Measurements from ENCODE around the gene KRTAP10-11. TPM values are rescaled to one million over a fixed set of nuclear protein-coding genes. Genes with fewer than 3 reads are reported as not detected.

The KRTAP10-11 gene
- total and polyA plus RNA-seq, 5 donors from 2014 or later: not detected

DNA sequence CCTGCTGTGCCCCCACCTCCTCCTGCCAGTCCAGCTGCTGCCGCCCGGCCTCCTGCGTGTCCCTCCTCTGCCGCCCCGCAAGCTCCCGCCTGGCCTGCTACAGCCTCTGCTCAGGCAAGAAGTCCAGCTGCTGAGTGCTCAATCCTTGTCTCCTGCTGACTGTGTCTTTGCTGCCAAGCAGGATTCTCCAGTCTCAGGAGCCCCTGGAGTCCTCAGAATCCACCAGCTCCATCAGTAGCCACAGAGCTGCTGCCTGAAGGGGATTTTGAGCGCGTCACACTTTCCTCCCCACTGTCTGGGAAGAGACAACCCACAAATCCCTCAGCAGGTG, 973 bp downstream of the KRTAP10-11 start:
- Histone ChIP-seq H3K36me3 (ENCODE audit: control insufficient read depth, insufficient read depth, low read length) (no peaks in the 10 kb centered on the region), H3K4me3 (ENCODE audit: low read depth, low read length) (no peak overlapping the region), H3K27me3 (ENCODE audit: control insufficient read depth, insufficient read depth, low read length) (no peaks in the 10 kb centered on the region), H3K4me1 (ENCODE audit: control insufficient read depth, insufficient read depth, low read length, poor library complexity, severe bottlenecking) (no peaks in the 10 kb centered on the region), H3K27ac (ENCODE audit: insufficient read depth, low read length, poor library complexity, severe bottlenecking) (no peak overlapping the region), H3K9me3 (ENCODE audit: control insufficient read depth in 2 of 2, low read length in 2 of 2) (peaks cover 19 to 20% of the 10 kb centered on the region in 2 experiments)
- H3K4me3 Mint-ChIP-seq: no peak overlapping the region
- H3K27ac Mint-ChIP-seq: peak overlapping the region in 1 of 3 donors; percentile 38
- no peaks in the 10 kb centered on the region for H3K27me3 Mint-ChIP-seq
- peaks cover 4 to 27% (median 9%) of the 10 kb centered on the region in 7 donors for H3K9me3 Mint-ChIP-seq
- ATAC-seq (ENCODE audit: low read depth in 2 of 2) (no peak), DNase-seq (no peak)
- no peaks in the 10 kb centered on the region for H3K36me3 Mint-ChIP-seq
- H3K4me1 Mint-ChIP-seq: no peaks in the 10 kb centered on the region

DNA sequence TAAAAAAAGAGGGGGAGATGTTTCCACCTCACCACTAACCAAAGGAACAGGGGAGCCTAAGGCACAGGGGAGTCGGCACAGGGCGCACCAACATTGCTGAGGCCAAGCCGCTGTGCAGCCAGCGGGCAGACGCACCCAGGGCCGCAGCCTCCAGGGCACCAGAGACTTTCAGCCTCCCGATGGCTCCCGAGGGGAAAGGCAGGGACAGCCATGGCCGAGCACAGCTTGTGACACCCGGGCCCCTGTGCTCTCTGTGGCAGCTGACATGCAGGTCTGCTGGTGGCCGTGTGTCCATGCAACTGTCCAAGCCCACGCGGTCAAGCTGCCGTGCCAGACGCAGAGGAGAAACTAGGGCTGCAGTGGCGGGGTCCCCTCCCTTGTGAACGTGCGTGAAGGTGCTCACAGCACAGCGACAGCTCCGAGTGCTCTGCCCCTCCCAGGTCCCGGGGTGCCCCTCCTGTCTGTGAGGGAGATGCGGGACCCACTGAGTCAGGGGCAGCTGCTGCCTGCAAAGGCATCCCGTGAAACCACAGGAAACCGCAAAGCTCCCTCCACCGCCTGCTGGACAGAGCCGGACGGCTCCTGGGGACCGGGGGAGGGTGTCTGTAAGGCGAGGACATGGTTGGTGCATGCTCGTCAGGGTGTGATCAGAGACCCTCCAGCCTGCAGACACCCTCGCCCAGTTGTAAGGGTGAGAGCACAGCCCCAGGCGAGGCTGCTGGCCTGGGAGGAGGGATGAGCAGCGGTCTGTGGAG, 2.5 kb downstream of the KRTAP10-11 start:
- no peaks in the 10 kb centered on the region for H3K27me3 ChIP-seq (ENCODE audit: control insufficient read depth, insufficient read depth, low read length)
- no peak overlapping the region for H3K4me3 Mint-ChIP-seq
- no peak for DNase-seq
- H3K27ac ChIP-seq (ENCODE audit: insufficient read depth, low read length, poor library complexity, severe bottlenecking): no peak overlapping the region
- peaks cover 4% of the 10 kb centered on the region for H3K27me3 Mint-ChIP-seq
- peaks cover 0 to 17% (median 6%) of the 10 kb centered on the region in 7 donors for H3K9me3 Mint-ChIP-seq
- ATAC-seq (ENCODE audit: low read depth in 2 of 2): no peak
- H3K9me3 ChIP-seq (ENCODE audit: control insufficient read depth in 2 of 2, low read length in 2 of 2): peaks cover 16 to 18% of the 10 kb centered on the region in 2 experiments
- no peaks in the 10 kb centered on the region for H3K36me3 ChIP-seq (ENCODE audit: control insufficient read depth, insufficient read depth, low read length)
- no peaks in the 10 kb centered on the region for H3K36me3 Mint-ChIP-seq
- no peak overlapping the region for H3K4me3 ChIP-seq (ENCODE audit: low read depth, low read length)
- H3K4me1 ChIP-seq (ENCODE audit: control insufficient read depth, insufficient read depth, low read length, poor library complexity, severe bottlenecking): no peaks in the 10 kb centered on the region
- peak overlapping the region in 1 of 3 donors; percentile 26 for H3K27ac Mint-ChIP-seq
- peaks cover 0 to 3% (median 0%) of the 10 kb centered on the region in 4 donors for H3K4me1 Mint-ChIP-seq

DNA sequence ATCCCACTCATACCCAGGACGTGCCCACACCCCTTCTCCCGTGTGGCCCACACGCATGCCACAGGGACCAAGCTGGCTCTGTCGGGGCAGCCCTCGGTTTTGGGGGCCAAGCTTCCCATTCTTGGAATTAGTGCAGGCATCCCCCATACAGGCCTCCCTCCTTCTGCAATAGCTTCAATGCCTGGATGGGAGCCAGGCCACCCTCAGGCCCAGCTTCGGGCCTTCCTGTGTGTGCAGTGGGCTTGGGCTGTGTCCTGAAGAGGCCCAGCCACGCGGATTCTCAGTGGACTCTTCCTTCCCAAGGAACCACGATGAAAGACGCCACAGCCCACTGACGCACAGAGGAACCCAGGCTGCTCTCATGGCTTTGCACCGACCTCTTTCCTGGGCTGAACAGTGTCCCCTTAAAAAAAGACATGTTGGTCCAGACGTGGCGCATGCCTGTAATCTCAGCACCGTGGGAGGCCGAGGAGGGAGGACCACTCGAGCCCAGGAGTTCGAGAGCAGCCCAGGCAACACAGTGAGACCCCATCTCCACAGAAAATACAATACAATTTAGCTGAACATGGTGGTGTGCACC, 3.4 kb downstream of the KRTAP10-11 start:
- DNase-seq: no peak

DNA sequence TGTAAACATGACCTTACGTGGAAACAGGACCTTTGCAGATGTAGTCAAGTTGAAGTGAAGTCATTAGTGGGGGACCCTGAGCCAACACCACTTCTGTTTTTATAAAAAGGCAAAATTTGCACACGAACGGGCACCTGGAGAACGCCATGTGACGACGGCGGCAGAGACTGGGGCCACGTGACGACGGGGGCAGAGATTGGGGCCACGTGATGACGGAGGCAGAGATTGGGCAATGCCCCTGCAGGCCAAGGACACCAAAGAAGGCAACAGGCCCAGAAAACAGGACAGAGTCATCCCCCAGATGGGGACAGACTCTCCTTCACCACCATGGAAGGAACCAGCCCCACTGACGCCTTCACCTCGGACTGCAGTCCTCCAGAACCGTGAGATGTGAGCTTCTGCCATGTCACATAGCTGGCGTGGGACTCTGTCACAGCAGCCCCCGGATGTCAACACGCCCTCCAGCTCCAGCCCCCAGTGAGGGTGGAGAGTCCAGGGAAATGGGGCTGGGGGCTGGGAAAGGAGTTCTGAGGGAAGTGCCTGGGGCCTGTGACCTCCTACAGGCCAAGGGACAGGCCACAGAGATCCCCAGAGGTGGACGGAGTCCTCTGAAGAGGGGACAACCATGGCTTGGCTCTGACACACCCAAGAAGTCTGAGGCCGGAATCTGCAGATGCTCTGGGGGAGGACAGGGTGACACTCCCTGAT, 4.2 kb downstream of the KRTAP10-11 start:
- ATAC-seq (ENCODE audit: low read depth in 2 of 2) (no peak), DNase-seq (no peak)
- Histone ChIP-seq H3K27ac (ENCODE audit: insufficient read depth, low read length, poor library complexity, severe bottlenecking) (no peak overlapping the region), H3K27me3 (ENCODE audit: control insufficient read depth, insufficient read depth, low read length) (no peaks in the 10 kb centered on the region), H3K36me3 (ENCODE audit: control insufficient read depth, insufficient read depth, low read length) (no peaks in the 10 kb centered on the region), H3K4me1 (ENCODE audit: control insufficient read depth, insufficient read depth, low read length, poor library complexity, severe bottlenecking) (no peaks in the 10 kb centered on the region), H3K4me3 (ENCODE audit: low read depth, low read length) (no peak overlapping the region), H3K9me3 (ENCODE audit: control insufficient read depth in 2 of 2, low read length in 2 of 2) (peaks cover 1 to 2% of the 10 kb centered on the region in 2 experiments)
- Mint-ChIP-seq H3K27ac (peak overlapping the region in 1 of 3 donors; percentile 20), H3K27me3 (peaks cover 4% of the 10 kb centered on the region), H3K4me3 (no peak overlapping the region), H3K9me3 (peaks cover 0 to 5% (median 0%) of the 10 kb centered on the region in 7 donors), H3K4me1 (peaks cover 0 to 17% (median 0%) of the 10 kb centered on the region in 4 donors), H3K36me3 (no peaks in the 10 kb centered on the region)

More for the DNA sequence above, 3.4 kb downstream of the KRTAP10-11 start:
- Histone ChIP-seq H3K4me3 (ENCODE audit: low read depth, low read length) (no peak overlapping the region), H3K36me3 (ENCODE audit: control insufficient read depth, insufficient read depth, low read length) (no peaks in the 10 kb centered on the region), H3K27ac (ENCODE audit: insufficient read depth, low read length, poor library complexity, severe bottlenecking) (no peak overlapping the region), H3K9me3 (ENCODE audit: control insufficient read depth in 2 of 2, low read length in 2 of 2) (peaks cover 8 to 9% of the 10 kb centered on the region in 2 experiments), H3K27me3 (ENCODE audit: control insufficient read depth, insufficient read depth, low read length) (no peaks in the 10 kb centered on the region), H3K4me1 (ENCODE audit: control insufficient read depth, insufficient read depth, low read length, poor library complexity, severe bottlenecking) (no peaks in the 10 kb centered on the region)
- H3K27ac Mint-ChIP-seq: no peak overlapping the region
- H3K4me3 Mint-ChIP-seq: no peak overlapping the region
- H3K36me3 Mint-ChIP-seq: no peaks in the 10 kb centered on the region
- no peak for ATAC-seq (ENCODE audit: low read depth in 2 of 2)
- peaks cover 0 to 11% (median 0%) of the 10 kb centered on the region in 4 donors for H3K4me1 Mint-ChIP-seq
- H3K27me3 Mint-ChIP-seq: peaks cover 4% of the 10 kb centered on the region
- peaks cover 0 to 12% (median 5%) of the 10 kb centered on the region in 7 donors for H3K9me3 Mint-ChIP-seq

DNA sequence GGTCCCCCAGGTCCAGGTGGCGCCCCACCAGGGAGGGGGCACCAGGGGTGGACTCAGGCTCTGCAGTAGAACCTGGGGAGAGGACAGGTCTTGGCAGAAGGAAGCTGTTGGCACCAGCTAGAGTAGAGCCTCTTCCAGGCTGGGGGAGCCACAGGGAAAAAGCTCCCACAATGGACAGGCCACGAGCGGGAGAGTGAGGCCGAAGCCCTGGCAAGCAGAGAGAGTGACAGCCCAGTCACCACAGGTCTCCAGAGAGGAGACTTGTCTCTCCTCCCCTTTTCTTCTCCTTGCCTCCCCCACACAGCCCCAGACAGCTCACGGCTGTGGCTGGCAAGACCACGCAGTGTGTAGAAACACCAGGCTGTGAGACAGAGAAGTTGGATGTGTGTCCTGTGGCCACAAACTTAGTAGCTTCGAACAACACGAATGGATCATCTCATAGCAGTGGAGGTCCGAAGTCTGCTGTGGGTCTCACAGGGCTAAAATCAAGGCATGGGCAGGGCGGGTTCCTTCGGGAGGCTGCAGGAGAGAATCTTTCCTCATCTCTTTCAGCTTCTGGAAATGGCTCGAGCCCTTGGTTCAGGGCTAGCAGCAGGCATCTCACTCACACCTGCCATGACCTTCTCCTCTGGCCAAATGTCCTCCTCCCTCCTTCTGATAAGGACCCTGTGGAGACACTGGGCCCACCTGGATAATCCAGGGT, 4.9 kb downstream of the KRTAP10-11 start:
- no peak for DNase-seq
- H3K27ac Mint-ChIP-seq: no peak overlapping the region

DNA sequence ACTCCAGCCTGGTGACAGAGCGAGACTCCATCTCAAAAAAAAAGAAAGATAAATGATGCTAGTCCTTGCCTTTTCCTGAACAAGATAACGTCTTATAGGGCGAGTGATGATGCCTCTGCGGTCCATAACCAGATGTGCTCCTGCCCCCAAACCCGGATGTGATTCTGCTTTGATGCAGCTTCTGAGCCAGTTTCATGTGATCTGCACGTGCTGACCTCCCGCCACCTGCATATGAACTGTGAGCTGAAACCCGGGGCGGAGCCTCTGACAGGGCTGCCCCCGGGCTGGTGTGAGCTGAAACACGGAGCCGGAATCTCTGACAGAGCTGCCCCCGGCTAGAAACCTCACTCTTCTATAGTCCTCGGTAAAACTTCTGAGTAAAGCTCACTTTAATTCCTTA, 6.9 kb downstream of the KRTAP10-11 start:
- no peak overlapping the region for H3K4me3 Mint-ChIP-seq
- ATAC-seq (ENCODE audit: low read depth in 2 of 2) (no peak), DNase-seq (no peak)
- peaks cover 5 to 32% (median 13%) of the 10 kb centered on the region in 4 donors for H3K4me1 Mint-ChIP-seq
- Histone ChIP-seq H3K9me3 (ENCODE audit: control insufficient read depth in 2 of 2, low read length in 2 of 2) (peaks cover 5 to 19% of the 10 kb centered on the region in 2 experiments), H3K4me1 (ENCODE audit: control insufficient read depth, insufficient read depth, low read length, poor library complexity, severe bottlenecking) (peaks cover 13% of the 10 kb centered on the region), H3K27ac (ENCODE audit: insufficient read depth, low read length, poor library complexity, severe bottlenecking) (no peak overlapping the region), H3K36me3 (ENCODE audit: control insufficient read depth, insufficient read depth, low read length) (no peaks in the 10 kb centered on the region), H3K27me3 (ENCODE audit: control insufficient read depth, insufficient read depth, low read length) (no peaks in the 10 kb centered on the region), H3K4me3 (ENCODE audit: low read depth, low read length) (no peak overlapping the region)
- H3K36me3 Mint-ChIP-seq: peaks cover 8% of the 10 kb centered on the region
- H3K27me3 Mint-ChIP-seq: peaks cover 4% of the 10 kb centered on the region
- H3K9me3 Mint-ChIP-seq: peaks cover 0 to 26% (median 5%) of the 10 kb centered on the region in 7 donors
- H3K27ac Mint-ChIP-seq: peak overlapping the region in 1 of 3 donors; percentile 72

More for the DNA sequence above, 4.9 kb downstream of the KRTAP10-11 start:
- Histone ChIP-seq H3K4me3 (ENCODE audit: low read depth, low read length) (no peak overlapping the region), H3K27ac (ENCODE audit: insufficient read depth, low read length, poor library complexity, severe bottlenecking) (no peak overlapping the region), H3K9me3 (ENCODE audit: control insufficient read depth in 2 of 2, low read length in 2 of 2) (peaks cover 2 to 6% of the 10 kb centered on the region in 2 experiments), H3K4me1 (ENCODE audit: control insufficient read depth, insufficient read depth, low read length, poor library complexity, severe bottlenecking) (no peaks in the 10 kb centered on the region), H3K36me3 (ENCODE audit: control insufficient read depth, insufficient read depth, low read length) (no peaks in the 10 kb centered on the region), H3K27me3 (ENCODE audit: control insufficient read depth, insufficient read depth, low read length) (no peaks in the 10 kb centered on the region)
- Mint-ChIP-seq H3K9me3 (peaks cover 0 to 6% (median 0%) of the 10 kb centered on the region in 7 donors), H3K27me3 (peaks cover 4% of the 10 kb centered on the region), H3K4me3 (no peak overlapping the region), H3K4me1 (peaks cover 0 to 17% (median 0%) of the 10 kb centered on the region in 4 donors), H3K36me3 (no peaks in the 10 kb centered on the region)
- no peak for ATAC-seq (ENCODE audit: low read depth in 2 of 2)
